Tibial artery (tissue), 4 donors: ENCODE data around the gene COG7.

Source experiments
- DNase-seq, 2 donors: peaks; one replicate each; pipeline ENCODE4 v3.0.0-alpha.2; 2019
- H3K27ac ChIP-seq, 2 donors: fragments of 200-600 bp; sonication (generic) in 1 of 2; 1 replicate in 1 of 2; 2 replicates in 1 of 2; pipeline ENCODE4 v1.5.1; 2018 to 2019; ENCODE audit warnings: mild to moderate bottlenecking in 1 of 2
- H3K27me3 ChIP-seq, 2 donors: fragments of 200-600 bp; sonication (generic) in 1 of 2; one replicate each; pipeline versions ENCODE4 v1.5.1 to v1.6.0; 2016 to 2019
- H3K36me3 ChIP-seq, 3 donors: fragments of 200-600 bp; sonication (generic) in 2 of 3; one replicate each; pipeline ENCODE4 v1.5.1; 2016 to 2019; ENCODE audit warnings: mild to moderate bottlenecking in 2 of 3
- H3K4me1 ChIP-seq, 4 donors: fragments of 200-600 bp; sonication (generic) in 2 of 4; 1 replicate in 3 of 4; 2 replicates in 1 of 4; pipeline ENCODE4 v1.5.1; 2016 to 2019
- H3K4me3 ChIP-seq, 2 donors: fragments of 200-600 bp; sonication (generic) in 1 of 2; 1 replicate in 1 of 2; 2 replicates in 1 of 2; pipeline ENCODE4 v1.5.1; 2018 to 2019; ENCODE audit warnings: mild to moderate bottlenecking in 2 of 2
- H3K9me3 ChIP-seq, 3 donors: fragments of 200-600 bp; sonication (generic) in 1 of 3; one replicate each; pipeline ENCODE4 v1.5.1; 2016 to 2019
- intact Hi-C: fragments of 100-400 bp; cut with DNase I; formaldehyde crosslinking; loops from one replicate; pipeline ENCODE4 v1.15.0; 2023; ENCODE audit warnings: low total_unique reads
- TF ChIP-seq, protein P1 (sequence below), 2 experiments: fragments of 200-600 bp in 1 of 2; fragments of 450-650 bp in 1 of 2; IDR thresholded peaks; one replicate each; pipeline ENCODE4 v1.5.1; 2017 to 2019; ENCODE audit warnings: antibody characterized with exemption in 2 of 2, mild to moderate bottlenecking in 1 of 2, moderate library complexity in 1 of 2

COG7 gene

DNA sequence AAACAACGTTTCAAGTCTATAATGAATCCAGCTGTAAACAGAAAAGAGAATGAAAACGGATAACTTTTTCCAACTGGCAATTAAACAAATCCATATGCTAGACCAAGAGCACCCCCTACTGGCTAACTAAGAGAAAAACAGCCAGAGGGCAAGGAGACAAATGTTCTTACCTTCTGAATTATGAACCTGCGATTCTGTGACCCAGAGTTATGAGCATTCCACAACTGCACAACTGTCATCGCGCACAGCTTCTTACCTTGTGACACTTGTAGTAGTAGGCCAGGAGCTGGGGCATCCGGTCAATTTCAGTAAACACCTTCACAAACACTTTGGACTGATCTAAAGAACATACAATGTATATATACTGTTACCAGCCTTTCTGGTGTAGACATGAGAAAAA is 18.6 kb downstream of the COG7 start:
- DNase-seq, result no peak
- Histone ChIP-seq H3K27ac (no peak overlapping the region), H3K9me3 (no peaks in the 10 kb centered on the region), H3K4me1 (no peaks in the 10 kb centered on the region), H3K36me3 (peaks cover 40 to 73% (median 41%) of the 10 kb centered on the region in 3 donors), H3K4me3 (no peak overlapping the region), H3K27me3 (no peaks in the 10 kb centered on the region)
- intact Hi-C loops, result loop anchor here (2.0 kb wide), 1 partner anchor 252 kb away; the partner anchor contains the start of gene SCNN1G
- TF ChIP-seq, protein P1, sequence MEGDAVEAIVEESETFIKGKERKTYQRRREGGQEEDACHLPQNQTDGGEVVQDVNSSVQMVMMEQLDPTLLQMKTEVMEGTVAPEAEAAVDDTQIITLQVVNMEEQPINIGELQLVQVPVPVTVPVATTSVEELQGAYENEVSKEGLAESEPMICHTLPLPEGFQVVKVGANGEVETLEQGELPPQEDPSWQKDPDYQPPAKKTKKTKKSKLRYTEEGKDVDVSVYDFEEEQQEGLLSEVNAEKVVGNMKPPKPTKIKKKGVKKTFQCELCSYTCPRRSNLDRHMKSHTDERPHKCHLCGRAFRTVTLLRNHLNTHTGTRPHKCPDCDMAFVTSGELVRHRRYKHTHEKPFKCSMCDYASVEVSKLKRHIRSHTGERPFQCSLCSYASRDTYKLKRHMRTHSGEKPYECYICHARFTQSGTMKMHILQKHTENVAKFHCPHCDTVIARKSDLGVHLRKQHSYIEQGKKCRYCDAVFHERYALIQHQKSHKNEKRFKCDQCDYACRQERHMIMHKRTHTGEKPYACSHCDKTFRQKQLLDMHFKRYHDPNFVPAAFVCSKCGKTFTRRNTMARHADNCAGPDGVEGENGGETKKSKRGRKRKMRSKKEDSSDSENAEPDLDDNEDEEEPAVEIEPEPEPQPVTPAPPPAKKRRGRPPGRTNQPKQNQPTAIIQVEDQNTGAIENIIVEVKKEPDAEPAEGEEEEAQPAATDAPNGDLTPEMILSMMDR (IDR thresholded peaks at IDR 0.05), result peak; percentile 76 to 87

DNA sequence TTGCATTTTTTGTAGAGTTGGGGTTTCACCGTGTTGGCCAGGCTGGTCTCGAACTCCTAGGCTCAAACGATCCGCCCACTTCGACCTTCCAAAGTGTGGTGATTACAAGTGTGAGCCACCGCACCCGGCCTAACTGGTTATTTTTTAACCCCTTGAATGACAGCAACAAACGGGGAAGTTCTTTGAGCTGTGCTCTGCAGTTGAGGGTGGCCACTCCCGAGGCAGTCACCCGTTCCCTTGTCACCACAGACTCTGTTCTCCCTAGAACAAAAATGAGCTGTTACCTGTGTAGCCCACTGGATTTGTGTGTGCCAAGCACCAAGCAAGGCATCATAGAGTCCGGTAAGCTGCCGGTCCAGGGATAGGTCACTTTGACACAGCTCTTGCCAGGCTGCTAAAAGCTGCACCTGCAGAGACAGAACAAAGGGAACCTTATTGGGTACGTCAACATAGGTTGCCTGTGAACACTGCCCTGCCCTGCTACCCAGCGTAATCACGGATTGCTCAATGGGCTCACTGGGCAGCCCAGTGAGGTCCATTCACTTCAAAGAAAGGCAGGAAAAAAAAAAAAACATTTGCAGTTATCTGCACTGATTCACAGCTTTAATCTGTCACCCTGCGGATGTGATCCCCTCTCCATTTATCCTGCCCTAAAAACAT is 19.6 kb downstream of the COG7 start:
- intact Hi-C loops, result no loop called here
- Histone ChIP-seq H3K27me3 (no peaks in the 10 kb centered on the region), H3K4me3 (no peak overlapping the region), H3K9me3 (no peaks in the 10 kb centered on the region), H3K27ac (no peak overlapping the region), H3K36me3 (peaks cover 45 to 71% (median 46%) of the 10 kb centered on the region in 3 donors), H3K4me1 (no peaks in the 10 kb centered on the region)
- no peak for DNase-seq
- TF ChIP-seq, protein P1 (IDR thresholded peaks at IDR 0.05), result no peak

DNA sequence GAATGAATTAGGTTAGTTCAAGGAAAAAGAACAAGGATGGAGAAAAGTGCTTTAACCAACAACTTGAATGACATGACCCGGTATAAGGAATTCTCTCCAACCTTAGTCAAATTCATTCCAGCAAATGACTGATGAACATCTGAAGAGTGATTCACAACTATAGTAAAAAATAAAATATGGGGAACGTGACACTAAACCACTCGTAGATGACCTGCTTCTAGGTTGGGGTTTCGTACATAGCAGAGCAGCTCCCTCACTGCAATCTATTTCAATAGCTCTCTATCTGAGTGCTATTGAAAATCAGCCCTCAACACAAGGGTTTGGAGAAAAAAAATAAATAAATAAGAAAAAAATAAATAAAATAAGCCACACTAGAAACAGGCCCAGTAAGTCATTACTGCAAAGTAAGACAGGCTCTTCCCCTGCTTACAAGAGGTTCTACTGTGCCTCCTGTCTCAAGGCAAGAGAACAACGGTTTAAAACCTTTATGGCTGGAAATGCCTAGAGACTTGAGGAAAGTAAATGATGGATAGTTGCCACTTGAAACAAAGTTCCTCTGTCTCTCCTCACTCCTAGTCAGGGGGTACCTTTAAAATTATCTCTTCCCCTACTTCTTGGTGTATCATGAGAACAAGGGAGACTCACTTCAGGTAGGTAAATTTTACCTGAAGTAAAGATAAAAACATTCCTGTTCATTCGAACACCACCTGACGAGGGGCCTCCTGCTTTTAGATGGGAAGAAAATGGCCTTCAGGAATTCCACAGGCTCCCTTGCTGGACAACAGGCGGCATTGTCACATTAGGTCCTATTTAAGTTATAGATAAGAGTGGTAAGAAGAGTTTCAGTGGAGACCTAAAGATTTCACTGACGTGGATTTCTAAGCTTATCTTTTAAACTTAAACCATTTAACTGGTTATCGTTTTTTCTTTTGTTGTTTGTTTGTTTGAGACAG is 20.5 kb downstream of the COG7 start:
- no peak for DNase-seq
- H3K27ac ChIP-seq, result no peak overlapping the region
- TF ChIP-seq, protein P1 (IDR thresholded peaks at IDR 0.05), result no peak
- intact Hi-C loops, result no loop called here
- no peaks in the 10 kb centered on the region for H3K27me3 ChIP-seq
- H3K4me3 ChIP-seq, result no peak overlapping the region
- H3K4me1 ChIP-seq, result no peaks in the 10 kb centered on the region
- no peaks in the 10 kb centered on the region for H3K9me3 ChIP-seq
- H3K36me3 ChIP-seq, result peaks cover 42 to 62% (median 46%) of the 10 kb centered on the region in 3 donors

DNA sequence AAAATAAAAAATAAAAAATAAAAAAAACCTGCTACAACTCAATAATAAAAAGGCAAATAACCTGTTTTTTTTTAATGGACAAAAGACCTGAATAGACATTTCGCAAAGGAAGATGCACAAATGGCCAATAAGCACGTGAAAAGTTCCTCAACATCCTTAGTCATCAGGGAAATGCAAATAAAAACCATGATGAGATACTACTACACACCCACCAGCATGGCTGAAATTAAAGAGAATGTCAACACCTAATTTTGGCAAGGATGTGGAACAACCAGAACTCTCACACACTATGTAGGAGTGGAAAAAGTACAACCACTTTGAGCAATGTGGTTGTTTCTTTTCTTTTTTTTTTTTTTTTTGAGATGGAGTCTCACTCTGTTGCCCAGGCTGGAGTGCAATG is 24.6 kb downstream of the COG7 start:
- TF ChIP-seq, protein P1 (IDR thresholded peaks at IDR 0.05), result no peak
- peaks cover 37 to 51% (median 43%) of the 10 kb centered on the region in 3 donors for H3K36me3 ChIP-seq
- intact Hi-C loops, result no loop called here
- H3K4me3 ChIP-seq, result no peak overlapping the region
- no peak overlapping the region for H3K27ac ChIP-seq
- no peaks in the 10 kb centered on the region for H3K9me3 ChIP-seq
- no peaks in the 10 kb centered on the region for H3K27me3 ChIP-seq
- DNase-seq, result no peak
- peaks cover 0 to 17% (median 11%) of the 10 kb centered on the region in 4 donors for H3K4me1 ChIP-seq

DNA sequence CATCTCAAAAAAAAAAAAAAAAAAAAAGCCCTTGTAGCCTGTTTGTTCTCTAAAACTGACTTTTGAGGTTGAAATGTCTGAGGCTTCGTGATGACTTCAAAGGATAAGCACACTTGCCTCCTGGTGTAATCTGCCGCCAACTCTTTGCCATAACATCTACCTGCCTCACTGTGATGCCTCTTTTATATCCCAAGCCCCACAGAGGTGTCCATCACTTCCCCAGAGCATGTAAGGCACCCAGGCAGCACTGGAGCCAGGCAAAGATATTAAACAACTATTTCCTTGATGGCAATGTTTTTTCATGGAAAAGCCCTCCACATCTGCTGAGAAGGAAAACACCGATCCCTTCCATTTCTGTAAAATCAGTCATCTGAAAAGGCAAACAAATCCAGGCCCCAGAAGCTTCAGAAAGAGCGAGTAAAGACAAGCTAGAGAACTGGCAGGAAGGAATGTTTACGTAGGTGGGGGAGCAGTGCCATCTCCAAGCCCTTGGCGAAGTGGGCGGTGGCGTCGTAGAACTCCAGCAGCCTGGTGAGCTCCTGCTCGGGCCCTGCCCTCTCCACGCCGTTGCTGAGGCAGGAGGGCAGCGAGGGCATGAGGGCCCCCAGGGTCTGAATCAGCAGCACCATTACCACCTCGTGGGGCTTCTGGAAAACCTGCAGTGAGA is 28.6 kb downstream of the COG7 start:
- H3K27ac ChIP-seq, result peak overlapping the region; percentile 79 to 91
- DNase-seq, result no peak
- H3K27me3 ChIP-seq, result no peaks in the 10 kb centered on the region
- TF ChIP-seq, protein P1 (IDR thresholded peaks at IDR 0.05), result no peak
- H3K9me3 ChIP-seq, result no peaks in the 10 kb centered on the region
- no peak overlapping the region for H3K4me3 ChIP-seq
- peaks cover 7 to 16% (median 13%) of the 10 kb centered on the region in 3 donors for H3K36me3 ChIP-seq
- H3K4me1 ChIP-seq, result peaks cover 0 to 23% (median 16%) of the 10 kb centered on the region in 4 donors
- intact Hi-C loops, result no loop called here
